B cell (primary cell): ENCODE results near the gene OR5J2.

ENCODE experiments used
- CTCF ChIP-seq: fragments of 200-600 bp; IDR thresholded peaks from one replicate; pipeline ENCODE4 v1.8.0; 2022; ENCODE audit warnings: antibody characterized with exemption, mild to moderate bottlenecking
- EZH2 ChIP-seq: IDR thresholded peaks from 2 replicates; pipeline ENCODE4 v1.6.1; 2012; ENCODE audit warnings: borderline replicate concordance, low read depth, mild to moderate bottlenecking, moderate library complexity, low read length; ENCODE audit not compliant: insufficient read depth, poor library complexity, severe bottlenecking

GRCh38 chr11:56140151-56140661 is 36.2 kb upstream of the OR5J2 start, which contains the start of gene OR8J3:
- no peak for TF ChIP-seq CTCF
- TF ChIP-seq EZH2: no peak
